GM23338 (cell line): Measurements from ENCODE around the gene UBE2D3. TPM values are rescaled to one million over a fixed set of nuclear protein-coding genes. Genes with fewer than 3 reads are reported as not detected.

Experiments used
- ATAC-seq: fragments of 200-7000 bp; cut with Tn5 transposase; 3 replicates; pipeline ENCODE4 v1.9.1; 2020
- DNase-seq: peaks from one replicate; pipeline ENCODE4 v3.0.0-alpha.2; 2015; ENCODE audit warnings: low spot score
- H2AFZ ChIP-seq: fragments of 200-600 bp; sonication (generic); 2 replicates; pipeline ENCODE4 v1.8.0; 2016; ENCODE audit warnings: antibody characterized with exemption, mild to moderate bottlenecking, moderate library complexity
- H3F3A ChIP-seq: fragments of 200-600 bp; sonication (generic); replicated peaks from 2 replicates; pipeline ENCODE4 v1.8.0; 2017; ENCODE audit warnings: antibody characterized with exemption, mixed run types, low read depth
- H3K27ac ChIP-seq: fragments of 200-600 bp; sonication (generic); 2 replicates; pipeline ENCODE4 v1.6.1; 2016; ENCODE audit warnings: low read depth
- H3K27me3 ChIP-seq: fragments of 200-600 bp; sonication (generic); 2 replicates; pipeline ENCODE4 v1.8.0; 2016; ENCODE audit warnings: mild to moderate bottlenecking, mixed run types, moderate library complexity; ENCODE audit not compliant: insufficient read depth
- H3K36me3 ChIP-seq: fragments of 200-600 bp; sonication (generic); 2 replicates; pipeline ENCODE4 v1.8.0; 2016; ENCODE audit warnings: mild to moderate bottlenecking; ENCODE audit not compliant: insufficient read depth
- H3K4me1 ChIP-seq: fragments of 200-600 bp; sonication (generic); 2 replicates; pipeline ENCODE4 v1.8.0; 2016; ENCODE audit warnings: mild to moderate bottlenecking, moderate library complexity; ENCODE audit not compliant: insufficient read depth
- H3K4me2 ChIP-seq: fragments of 200-600 bp; sonication (generic); 2 replicates; pipeline ENCODE4 v1.7.1; 2017; ENCODE audit warnings: mixed run types
- H3K4me3 ChIP-seq: fragments of 200-600 bp; sonication (generic); 2 replicates; pipeline ENCODE4 v1.6.1; 2016; ENCODE audit warnings: mixed run types
- H3K79me2 ChIP-seq: fragments of 200-600 bp; sonication (generic); replicated peaks from 2 replicates; pipeline ENCODE4 v1.8.0; 2017; ENCODE audit warnings: mild to moderate bottlenecking; ENCODE audit not compliant: insufficient read depth
- H3K9me2 ChIP-seq: fragments of 200-600 bp; sonication (generic); 2 replicates; pipeline ENCODE4 v1.8.0; 2017; ENCODE audit not compliant: insufficient read depth
- H4K20me1 ChIP-seq: fragments of 200-600 bp; sonication (generic); replicated peaks from 2 replicates; pipeline ENCODE4 v1.8.0; 2017; ENCODE audit warnings: mild to moderate bottlenecking; ENCODE audit not compliant: insufficient read depth
- H3K27ac Mint-ChIP-seq: 2 replicates; pipeline ENCODE4 v1.8.0; 2020; ENCODE audit warnings: inconsistent platforms, mild to moderate bottlenecking, moderate library complexity, mixed read lengths
- H3K27me3 Mint-ChIP-seq: 3 replicates; pipeline ENCODE4 v1.8.0; 2022; ENCODE audit warnings: low read depth, mild to moderate bottlenecking, moderate library complexity, mixed read lengths, inconsistent platforms; ENCODE audit not compliant: insufficient read depth, poor library complexity
- H3K36me3 Mint-ChIP-seq: 3 replicates; pipeline ENCODE4 v1.8.0; 2021; ENCODE audit warnings: low read depth, mild to moderate bottlenecking, inconsistent platforms, moderate library complexity, mixed read lengths
- H3K4me1 Mint-ChIP-seq: 3 replicates; pipeline ENCODE4 v1.8.0; 2020; ENCODE audit warnings: mild to moderate bottlenecking, inconsistent platforms, mixed read lengths
- H3K4me3 Mint-ChIP-seq: 3 replicates; pipeline ENCODE4 v1.8.0; 2021; ENCODE audit warnings: moderate library complexity, mild to moderate bottlenecking, inconsistent platforms, mixed read lengths
- H3K9me3 Mint-ChIP-seq: 3 replicates; pipeline ENCODE4 v1.8.0; 2020; ENCODE audit warnings: moderate library complexity, mild to moderate bottlenecking, inconsistent platforms, mixed read lengths
- CREB1 ChIP-seq: fragments of 250-450 bp; sonication (Bioruptor Pico); IDR thresholded peaks from 2 replicates; pipeline ENCODE4 v1.5.0; 2020; ENCODE audit warnings: low read depth, mild to moderate bottlenecking, moderate library complexity
- CTCF ChIP-seq, 2 experiments: fragments of 200-600 bp in 1 of 2; sonication (generic) in 1 of 2; conservative IDR thresholded peaks; 2 replicates each; pipeline versions ENCODE4 v1.5.1 to v1.6.1; 2016 to 2017; ENCODE audit warnings: antibody characterized with exemption in 2 of 2, low read depth in 2 of 2, mild to moderate bottlenecking in 2 of 2, moderate library complexity in 1 of 2
- EZH2 ChIP-seq: fragments of 200-600 bp; sonication (generic); IDR thresholded peaks from one replicate; pipeline ENCODE4 v1.8.0; 2017; ENCODE audit warnings: antibody characterized with exemption, mild to moderate bottlenecking, low read depth; ENCODE audit not compliant: unreplicated experiment
- EZH2phosphoT487 ChIP-seq: fragments of 200-600 bp; sonication (generic); IDR thresholded peaks from one replicate; pipeline ENCODE4 v1.8.1; 2018; ENCODE audit warnings: antibody characterized with exemption; ENCODE audit not compliant: unreplicated experiment
- JUNB ChIP-seq: IDR thresholded peaks from one replicate; pipeline ENCODE4 v1.6.1; 2016; ENCODE audit warnings: antibody characterized with exemption; ENCODE audit not compliant: unreplicated experiment
- NANOG ChIP-seq: IDR thresholded peaks from 2 replicates; pipeline ENCODE4 v1.6.1; 2016; ENCODE audit warnings: antibody characterized with exemption, borderline replicate concordance
- POLR2AphosphoS5 ChIP-seq: IDR thresholded peaks from 2 replicates; pipeline ENCODE4 v1.6.1; 2016; ENCODE audit warnings: antibody characterized with exemption, low read depth
- REST ChIP-seq: IDR thresholded peaks from one replicate; pipeline ENCODE4 v1.6.1; 2018; ENCODE audit warnings: antibody characterized with exemption; ENCODE audit not compliant: unreplicated experiment
- STAT1 ChIP-seq: IDR thresholded peaks from one replicate; pipeline ENCODE4 v1.6.1; 2016; ENCODE audit warnings: antibody characterized with exemption; ENCODE audit not compliant: unreplicated experiment
- ZNF114 ChIP-seq: fragments of 250-450 bp; sonication (Bioruptor Pico); IDR thresholded peaks from 2 replicates; pipeline ENCODE4 v1.5.0; 2020; ENCODE audit warnings: mild to moderate bottlenecking, moderate library complexity
- ZNF331 ChIP-seq: fragments of 250-450 bp; sonication (Bioruptor Pico); IDR thresholded peaks from 2 replicates; pipeline ENCODE4 v1.5.0; 2020; ENCODE audit warnings: low read depth, mild to moderate bottlenecking, moderate library complexity
- polyA plus RNA-seq: library from polyadenylated mRNA; unstranded; fragments of >200 nt; fragmentation: Nextera tagmentation; extraction: Ambion mirVana; gene quantifications from 2 replicates; pipeline ENCODE4 v1.2.1, GENCODE V29; 2016
- total RNA-seq: library from RNA; depleted of rRNA; stranded (reverse); fragments of >200 nt; shearing (Covaris generic); gene quantifications from 2 replicates; pipeline ENCODE4 v1.2.3, GENCODE V29; 2014
- TF ChIP-seq, protein P1 (sequence below): fragments of 250-450 bp; sonication (Bioruptor Pico); IDR thresholded peaks from 2 replicates; pipeline ENCODE4 v1.5.0; 2020; ENCODE audit warnings: mild to moderate bottlenecking, moderate library complexity
- TF ChIP-seq, protein P2 (sequence below): IDR thresholded peaks from 2 replicates; pipeline ENCODE4 v1.6.1; 2016; ENCODE audit warnings: antibody characterized with exemption

The UBE2D3 gene
- total and polyA plus RNA-seq, 2 experiments from 2014 or later, result 250 to 498 TPM

DNA sequence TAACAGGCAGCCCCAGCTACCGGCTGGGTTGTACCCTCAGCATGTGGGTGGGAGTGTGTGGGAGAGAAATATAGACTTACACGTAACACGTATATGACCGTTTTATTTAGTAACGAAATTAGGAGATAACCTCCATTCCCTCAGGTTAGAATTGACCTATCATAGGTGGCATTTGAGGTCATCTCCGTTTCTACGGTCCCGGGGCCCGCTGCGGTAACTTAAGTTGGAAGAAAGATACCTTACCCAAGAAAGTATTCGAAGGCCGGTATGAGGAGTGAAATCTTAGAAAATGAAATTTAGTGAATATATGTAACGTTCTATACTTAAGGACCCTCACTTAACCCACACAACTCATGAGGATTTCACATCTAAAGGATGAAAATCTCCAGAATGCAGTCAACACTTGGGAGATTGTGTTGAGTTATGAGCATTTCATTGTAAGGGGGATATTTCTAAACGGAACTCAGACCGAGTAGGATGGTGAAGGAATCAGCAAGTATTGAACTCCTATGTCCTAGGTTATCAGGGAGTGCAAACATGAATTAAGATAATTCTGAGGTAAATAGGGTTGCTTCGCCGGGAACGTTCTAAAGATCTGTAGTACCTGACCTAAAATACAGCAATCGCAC is 42.3 kb upstream of the UBE2D3 start:
- H4K20me1 ChIP-seq, result no peaks in the 10 kb centered on the region
- DNase-seq, result peak; percentile 45
- H3K27me3 ChIP-seq, result no peaks in the 10 kb centered on the region
- TF ChIP-seq CREB1, result no peak
- TF ChIP-seq EZH2, result no peak
- TF ChIP-seq POLR2AphosphoS5, result no peak
- no peak for TF ChIP-seq EZH2phosphoT487
- TF ChIP-seq CTCF (conservative IDR thresholded peaks at IDR 0.05; ENCODE audit: low read depth in 2 of 2), result no peak
- no peak for TF ChIP-seq STAT1
- no peak for TF ChIP-seq ZNF331 (CRISPR knock-in tag)
- TF ChIP-seq ZNF114 (CRISPR knock-in tag), result no peak
- no peak for TF ChIP-seq JUNB
- TF ChIP-seq, protein P1, sequence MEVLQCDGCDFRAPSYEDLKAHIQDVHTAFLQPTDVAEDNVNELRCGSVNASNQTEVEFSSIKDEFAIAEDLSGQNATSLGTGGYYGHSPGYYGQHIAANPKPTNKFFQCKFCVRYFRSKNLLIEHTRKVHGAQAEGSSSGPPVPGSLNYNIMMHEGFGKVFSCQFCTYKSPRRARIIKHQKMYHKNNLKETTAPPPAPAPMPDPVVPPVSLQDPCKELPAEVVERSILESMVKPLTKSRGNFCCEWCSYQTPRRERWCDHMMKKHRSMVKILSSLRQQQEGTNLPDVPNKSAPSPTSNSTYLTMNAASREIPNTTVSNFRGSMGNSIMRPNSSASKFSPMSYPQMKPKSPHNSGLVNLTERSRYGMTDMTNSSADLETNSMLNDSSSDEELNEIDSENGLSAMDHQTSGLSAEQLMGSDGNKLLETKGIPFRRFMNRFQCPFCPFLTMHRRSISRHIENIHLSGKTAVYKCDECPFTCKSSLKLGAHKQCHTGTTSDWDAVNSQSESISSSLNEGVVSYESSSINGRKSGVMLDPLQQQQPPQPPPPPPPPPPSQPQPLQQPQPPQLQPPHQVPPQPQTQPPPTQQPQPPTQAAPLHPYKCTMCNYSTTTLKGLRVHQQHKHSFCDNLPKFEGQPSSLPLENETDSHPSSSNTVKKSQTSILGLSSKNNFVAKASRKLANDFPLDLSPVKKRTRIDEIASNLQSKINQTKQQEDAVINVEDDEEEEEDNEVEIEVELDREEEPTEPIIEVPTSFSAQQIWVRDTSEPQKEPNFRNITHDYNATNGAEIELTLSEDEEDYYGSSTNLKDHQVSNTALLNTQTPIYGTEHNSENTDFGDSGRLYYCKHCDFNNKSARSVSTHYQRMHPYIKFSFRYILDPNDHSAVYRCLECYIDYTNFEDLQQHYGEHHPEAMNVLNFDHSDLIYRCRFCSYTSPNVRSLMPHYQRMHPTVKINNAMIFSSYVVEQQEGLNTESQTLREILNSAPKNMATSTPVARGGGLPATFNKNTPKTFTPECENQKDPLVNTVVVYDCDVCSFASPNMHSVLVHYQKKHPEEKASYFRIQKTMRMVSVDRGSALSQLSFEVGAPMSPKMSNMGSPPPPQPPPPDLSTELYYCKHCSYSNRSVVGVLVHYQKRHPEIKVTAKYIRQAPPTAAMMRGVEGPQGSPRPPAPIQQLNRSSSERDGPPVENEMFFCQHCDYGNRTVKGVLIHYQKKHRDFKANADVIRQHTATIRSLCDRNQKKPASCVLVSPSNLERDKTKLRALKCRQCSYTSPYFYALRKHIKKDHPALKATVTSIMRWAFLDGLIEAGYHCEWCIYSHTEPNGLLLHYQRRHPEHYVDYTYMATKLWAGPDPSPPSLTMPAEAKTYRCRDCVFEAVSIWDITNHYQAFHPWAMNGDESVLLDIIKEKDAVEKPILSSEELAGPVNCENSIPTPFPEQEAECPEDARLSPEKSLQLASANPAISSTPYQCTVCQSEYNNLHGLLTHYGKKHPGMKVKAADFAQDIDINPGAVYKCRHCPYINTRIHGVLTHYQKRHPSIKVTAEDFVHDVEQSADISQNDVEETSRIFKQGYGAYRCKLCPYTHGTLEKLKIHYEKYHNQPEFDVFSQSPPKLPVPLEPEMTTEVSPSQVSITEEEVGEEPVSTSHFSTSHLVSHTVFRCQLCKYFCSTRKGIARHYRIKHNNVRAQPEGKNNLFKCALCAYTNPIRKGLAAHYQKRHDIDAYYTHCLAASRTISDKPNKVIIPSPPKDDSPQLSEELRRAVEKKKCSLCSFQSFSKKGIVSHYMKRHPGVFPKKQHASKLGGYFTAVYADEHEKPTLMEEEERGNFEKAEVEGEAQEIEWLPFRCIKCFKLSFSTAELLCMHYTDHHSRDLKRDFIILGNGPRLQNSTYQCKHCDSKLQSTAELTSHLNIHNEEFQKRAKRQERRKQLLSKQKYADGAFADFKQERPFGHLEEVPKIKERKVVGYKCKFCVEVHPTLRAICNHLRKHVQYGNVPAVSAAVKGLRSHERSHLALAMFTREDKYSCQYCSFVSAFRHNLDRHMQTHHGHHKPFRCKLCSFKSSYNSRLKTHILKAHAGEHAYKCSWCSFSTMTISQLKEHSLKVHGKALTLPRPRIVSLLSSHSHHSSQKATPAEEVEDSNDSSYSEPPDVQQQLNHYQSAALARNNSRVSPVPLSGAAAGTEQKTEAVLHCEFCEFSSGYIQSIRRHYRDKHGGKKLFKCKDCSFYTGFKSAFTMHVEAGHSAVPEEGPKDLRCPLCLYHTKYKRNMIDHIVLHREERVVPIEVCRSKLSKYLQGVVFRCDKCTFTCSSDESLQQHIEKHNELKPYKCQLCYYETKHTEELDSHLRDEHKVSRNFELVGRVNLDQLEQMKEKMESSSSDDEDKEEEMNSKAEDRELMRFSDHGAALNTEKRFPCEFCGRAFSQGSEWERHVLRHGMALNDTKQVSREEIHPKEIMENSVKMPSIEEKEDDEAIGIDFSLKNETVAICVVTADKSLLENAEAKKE (CRISPR knock-in tag), result no peak
- TF ChIP-seq REST, result no peak
- TF ChIP-seq, protein P2, sequence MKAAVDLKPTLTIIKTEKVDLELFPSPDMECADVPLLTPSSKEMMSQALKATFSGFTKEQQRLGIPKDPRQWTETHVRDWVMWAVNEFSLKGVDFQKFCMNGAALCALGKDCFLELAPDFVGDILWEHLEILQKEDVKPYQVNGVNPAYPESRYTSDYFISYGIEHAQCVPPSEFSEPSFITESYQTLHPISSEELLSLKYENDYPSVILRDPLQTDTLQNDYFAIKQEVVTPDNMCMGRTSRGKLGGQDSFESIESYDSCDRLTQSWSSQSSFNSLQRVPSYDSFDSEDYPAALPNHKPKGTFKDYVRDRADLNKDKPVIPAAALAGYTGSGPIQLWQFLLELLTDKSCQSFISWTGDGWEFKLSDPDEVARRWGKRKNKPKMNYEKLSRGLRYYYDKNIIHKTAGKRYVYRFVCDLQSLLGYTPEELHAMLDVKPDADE, result no peak
- no peak for TF ChIP-seq NANOG
- H3K4me3 ChIP-seq, result peak overlapping the region; percentile 60
- peaks cover 24% of the 10 kb centered on the region for H3K4me1 ChIP-seq
- Mint-ChIP-seq H3K27ac (peak overlapping the region; percentile 99), H3K4me1 (peaks cover 35% of the 10 kb centered on the region), H3K27me3 (peaks cover 7% of the 10 kb centered on the region), H3K36me3 (peaks cover 21% of the 10 kb centered on the region), H3K9me3 (no peaks in the 10 kb centered on the region), H3K4me3 (peak overlapping the region; percentile 97)
- peaks cover 86% of the 10 kb centered on the region for H3K79me2 ChIP-seq
- H3K36me3 ChIP-seq, result no peaks in the 10 kb centered on the region; the same call in none of the 2 replicates
- H3K27ac ChIP-seq, result peak overlapping the region; percentile 94
- peak; percentile 2; the same call in 1 of the 3 replicates for ATAC-seq
- peak overlapping the region; percentile 70; the same call in 1 of the 2 replicates for H2AFZ ChIP-seq
- no peaks in the 10 kb centered on the region for H3K9me2 ChIP-seq
- H3K4me2 ChIP-seq, result peak overlapping the region; percentile 78
- no peaks in the 10 kb centered on the region; the same call in 1 of the 2 replicates for H3F3A ChIP-seq
